H9 (cell line): ENCODE data around the gene TLR8. TPM values are rescaled to one million over a fixed set of nuclear protein-coding genes. Genes with fewer than 3 reads are reported as not detected.

Source experiments
- DNase-seq: peaks from one replicate; pipeline ENCODE4 v3.0.0-alpha.2; 2017
- H2AFZ ChIP-seq: one replicate; pipeline ENCODE4 v1.6.1; 2013; ENCODE audit warnings: mild to moderate bottlenecking, low read length, control low read depth, moderate library complexity
- H2AK5ac ChIP-seq: 2 replicates; pipeline ENCODE4 v1.6.1; 2013; ENCODE audit warnings: low read length, control low read depth, mixed read lengths; ENCODE audit not compliant: insufficient read length
- H2BK120ac ChIP-seq: one replicate; pipeline ENCODE4 v1.6.1; 2013; ENCODE audit warnings: low read depth, mild to moderate bottlenecking, low read length, control low read depth, inconsistent platforms; ENCODE audit not compliant: poor library complexity, severe bottlenecking
- H2BK12ac ChIP-seq: 2 replicates; pipeline ENCODE4 v1.6.1; 2013; ENCODE audit warnings: low read length, control low read depth, mixed read lengths, low read depth; ENCODE audit not compliant: insufficient read length
- H2BK15ac ChIP-seq: 2 replicates; pipeline ENCODE4 v1.6.1; 2013; ENCODE audit warnings: low read depth, low read length, control low read depth
- H2BK20ac ChIP-seq: one replicate; pipeline ENCODE4 v1.6.1; 2013; ENCODE audit warnings: low read depth, mild to moderate bottlenecking, low read length, control low read depth, inconsistent platforms; ENCODE audit not compliant: poor library complexity, severe bottlenecking
- H2BK5ac ChIP-seq: 2 replicates; pipeline ENCODE4 v1.6.1; 2013; ENCODE audit warnings: low read length, control low read depth, mixed read lengths; ENCODE audit not compliant: insufficient read length
- H3K14ac ChIP-seq: 2 replicates; pipeline ENCODE4 v1.6.1; 2013; ENCODE audit warnings: low read length, control low read depth; ENCODE audit not compliant: insufficient read depth
- H3K18ac ChIP-seq: 2 replicates; pipeline ENCODE4 v1.6.1; 2013; ENCODE audit warnings: low read depth, mild to moderate bottlenecking, mixed read lengths, low read length, control low read depth; ENCODE audit not compliant: insufficient read length
- H3K23ac ChIP-seq: 2 replicates; pipeline ENCODE4 v1.6.1; 2013; ENCODE audit warnings: low read length, control low read depth, mixed read lengths, low read depth; ENCODE audit not compliant: insufficient read length
- H3K23me2 ChIP-seq: 2 replicates; pipeline ENCODE4 v1.6.1; 2013; ENCODE audit warnings: low read depth, mild to moderate bottlenecking, mixed read lengths, low read length, control low read depth; ENCODE audit not compliant: insufficient read length, poor library complexity, severe bottlenecking
- H3K27ac ChIP-seq: 2 replicates; pipeline ENCODE4 v1.5.1; 2013; ENCODE audit warnings: low read length, control low read depth, mixed read lengths, low read depth; ENCODE audit not compliant: insufficient read length
- H3K27me3 ChIP-seq: 2 replicates; pipeline ENCODE4 v1.6.1; 2013; ENCODE audit warnings: low read length, control low read depth, inconsistent platforms; ENCODE audit not compliant: insufficient read depth
- H3K4ac ChIP-seq: 2 replicates; pipeline ENCODE4 v1.6.1; 2013; ENCODE audit warnings: low read depth, mild to moderate bottlenecking, control low read depth, inconsistent platforms, low read length, moderate library complexity
- H3K4me1 ChIP-seq: 2 replicates; pipeline ENCODE4 v1.6.1; 2013; ENCODE audit warnings: low read length, control low read depth, inconsistent platforms; ENCODE audit not compliant: insufficient read depth
- H3K4me2 ChIP-seq: 2 replicates; pipeline ENCODE4 v1.6.1; 2013; ENCODE audit warnings: low read length, control low read depth, mixed read lengths; ENCODE audit not compliant: insufficient read length, insufficient read depth
- H3K56ac ChIP-seq: 2 replicates; pipeline ENCODE4 v1.6.1; 2013; ENCODE audit warnings: low read depth, mild to moderate bottlenecking, mixed read lengths, low read length, control low read depth; ENCODE audit not compliant: insufficient read length
- H3K79me1 ChIP-seq: 2 replicates; pipeline ENCODE4 v1.6.1; 2013; ENCODE audit warnings: low read depth, mild to moderate bottlenecking, moderate library complexity, low read length, control low read depth, inconsistent platforms; ENCODE audit not compliant: insufficient read depth, poor library complexity, severe bottlenecking
- H3K79me2 ChIP-seq: 2 replicates; pipeline ENCODE4 v1.6.1; 2013; ENCODE audit warnings: low read length, control low read depth, inconsistent platforms; ENCODE audit not compliant: insufficient read depth
- H3K9ac ChIP-seq: 2 replicates; pipeline ENCODE4 v1.6.1; 2013; ENCODE audit warnings: low read length, control low read depth, mixed read lengths; ENCODE audit not compliant: insufficient read length; ENCODE audit errors: extremely low read depth
- H3K9me3 ChIP-seq: one replicate; pipeline ENCODE4 v1.6.1; 2013; ENCODE audit warnings: low read depth, low read length, inconsistent platforms; ENCODE audit not compliant: control insufficient read depth
- H3T11ph ChIP-seq: one replicate; pipeline ENCODE4 v1.6.1; 2013; ENCODE audit warnings: mild to moderate bottlenecking, low read length, control low read depth, inconsistent platforms
- H4K20me1 ChIP-seq: one replicate; pipeline ENCODE4 v1.6.1; 2013; ENCODE audit not compliant: control insufficient read depth, insufficient read length, insufficient read depth
- H4K5ac ChIP-seq: 2 replicates; pipeline ENCODE4 v1.6.1; 2013; ENCODE audit warnings: low read depth, mild to moderate bottlenecking, mixed read lengths, low read length, control low read depth; ENCODE audit not compliant: insufficient read length
- H4K8ac ChIP-seq: replicated peaks from 2 replicates; pipeline ENCODE4 v1.6.1; 2013; ENCODE audit warnings: low read length, control low read depth, mixed read lengths, low read depth; ENCODE audit not compliant: insufficient read length
- H4K91ac ChIP-seq: 2 replicates; pipeline ENCODE4 v1.6.1; 2013; ENCODE audit warnings: low read depth, mild to moderate bottlenecking, moderate library complexity, mixed read lengths, low read length, control low read depth; ENCODE audit not compliant: insufficient read length
- H3K27ac Mint-ChIP-seq, 3 experiments: 2 replicates in 2 of 3; 3 replicates in 1 of 3; pipeline ENCODE4 v1.8.0; 2020 to 2021; ENCODE audit warnings: mixed read lengths in 3 of 3, mild to moderate bottlenecking in 1 of 3, moderate library complexity in 1 of 3
- H3K27me3 Mint-ChIP-seq: 2 replicates; pipeline ENCODE4 v1.8.0; 2021; ENCODE audit warnings: low read depth, mild to moderate bottlenecking, moderate library complexity, mixed read lengths
- H3K36me3 Mint-ChIP-seq, 3 experiments: 2 replicates in 2 of 3; 3 replicates in 1 of 3; pipeline ENCODE4 v1.8.0; 2020 to 2021; ENCODE audit warnings: low read depth in 3 of 3, mixed read lengths in 3 of 3; ENCODE audit not compliant: insufficient read depth in 1 of 3
- H3K4me1 Mint-ChIP-seq, 2 experiments: 2 replicates each; pipeline ENCODE4 v1.8.0; 2020; ENCODE audit warnings: mixed read lengths in 2 of 2
- H3K4me3 Mint-ChIP-seq, 2 experiments: 2 replicates in 1 of 2; 3 replicates in 1 of 2; pipeline ENCODE4 v1.8.0; 2020 to 2021; ENCODE audit warnings: mild to moderate bottlenecking in 2 of 2, mixed read lengths in 2 of 2, moderate library complexity in 1 of 2
- H3K9me3 Mint-ChIP-seq, 2 experiments: 2 replicates in 1 of 2; 3 replicates in 1 of 2; pipeline ENCODE4 v1.8.0; 2020; ENCODE audit warnings: mild to moderate bottlenecking in 2 of 2, mixed read lengths in 2 of 2, moderate library complexity in 1 of 2
- CTCF ChIP-seq: fragments of 200-600 bp; sonication (generic); conservative IDR thresholded peaks from 3 replicates; pipeline ENCODE4 v1.8.0; 2021; ENCODE audit warnings: antibody characterized with exemption, mild to moderate bottlenecking
- WGBS: extraction: QIAGEN DNeasy Blood & Tissue Kit; methylation state at CpG from one replicate; pipeline ENCODE4 v1.1.7; 2013; ENCODE audit warnings: missing lambda C conversion rate, low lambda C conversion rate, mixed read lengths; ENCODE audit not compliant: insufficient read length; ENCODE audit errors: extremely low coverage; 5-methylcytosine and 5-hydroxymethylcytosine counted together
- total RNA-seq: library from RNA; stranded (reverse); gene quantifications from 2 replicates; pipeline ENCODE4 v1.2.1, GENCODE V29; 2021

The TLR8 gene
- total RNA-seq, 1 experiment from 2014 or later = not detected

DNA sequence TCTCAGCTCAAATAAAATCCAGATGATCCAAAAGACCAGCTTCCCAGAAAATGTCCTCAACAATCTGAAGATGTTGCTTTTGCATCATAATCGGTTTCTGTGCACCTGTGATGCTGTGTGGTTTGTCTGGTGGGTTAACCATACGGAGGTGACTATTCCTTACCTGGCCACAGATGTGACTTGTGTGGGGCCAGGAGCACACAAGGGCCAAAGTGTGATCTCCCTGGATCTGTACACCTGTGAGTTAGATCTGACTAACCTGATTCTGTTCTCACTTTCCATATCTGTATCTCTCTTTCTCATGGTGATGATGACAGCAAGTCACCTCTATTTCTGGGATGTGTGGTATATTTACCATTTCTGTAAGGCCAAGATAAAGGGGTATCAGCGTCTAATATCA is 18.7 kb upstream of the TLR8 start:
- no CpG with 5 or more reads among the region's 3 CpGs for WGBS
- H3K9ac ChIP-seq = no peak overlapping the region
- H3K14ac ChIP-seq = no peak overlapping the region
- no peak overlapping the region for H2BK120ac ChIP-seq
- Mint-ChIP-seq H3K4me3 (no peak overlapping the region), H3K4me1 (no peaks in the 10 kb centered on the region), H3K27ac (no peak overlapping the region), H3K9me3 (peaks cover 53 to 59% of the 10 kb centered on the region in 2 experiments), H3K36me3 (no peaks in the 10 kb centered on the region; a peak in 1 of 7 replicates), H3K27me3 (no peaks in the 10 kb centered on the region; the same call in 1 of the 2 replicates)
- no peak overlapping the region for H3K56ac ChIP-seq
- no peaks in the 10 kb centered on the region for H4K20me1 ChIP-seq
- no peak overlapping the region for H3K23ac ChIP-seq
- H3T11ph ChIP-seq = no peak overlapping the region
- H4K8ac ChIP-seq = no peak overlapping the region
- H3K27ac ChIP-seq = no peak overlapping the region
- no peak overlapping the region for H2BK20ac ChIP-seq
- H3K27me3 ChIP-seq = no peaks in the 10 kb centered on the region
- H3K4me1 ChIP-seq = no peaks in the 10 kb centered on the region
- H2BK5ac ChIP-seq = no peak overlapping the region
- no peak for TF ChIP-seq CTCF
- H3K18ac ChIP-seq = no peak overlapping the region
- no peak for DNase-seq
- no peaks in the 10 kb centered on the region for H3K79me2 ChIP-seq
- H4K5ac ChIP-seq = no peak overlapping the region
- no peak overlapping the region for H2AFZ ChIP-seq
- no peak overlapping the region for H2AK5ac ChIP-seq
- no peak overlapping the region for H3K4me2 ChIP-seq
- H3K9me3 ChIP-seq = peaks cover 5% of the 10 kb centered on the region
- H3K79me1 ChIP-seq = no peaks in the 10 kb centered on the region
- no peak overlapping the region for H4K91ac ChIP-seq
- H3K23me2 ChIP-seq = no peaks in the 10 kb centered on the region
- H3K4ac ChIP-seq = no peak overlapping the region
- H2BK15ac ChIP-seq = no peak overlapping the region
- no peak overlapping the region for H2BK12ac ChIP-seq
